B cell (primary cell): ENCODE results near the gene CEP44. TPM values are rescaled to one million over a fixed set of nuclear protein-coding genes. Genes with fewer than 3 reads are reported as not detected.

ENCODE experiments used
- ATAC-seq: fragments of 200-7000 bp; cut with Tn5 transposase; one replicate; pipeline ENCODE4 v1.10.0; 2021; ENCODE audit warnings: low read depth, mild to moderate bottlenecking, moderate number of reproducible peaks, moderate library complexity
- CTCF ChIA-PET: fragments of 350-600 bp; sonication (Branson Sonifier 250); formaldehyde crosslinking; loops from one replicate; lab custom pipeline; 2021; ENCODE audit warnings: antibody characterized with exemption, inconsistent platforms; lab: Charles Lee
- POLR2A ChIA-PET: fragments of 350-600 bp; sonication (Branson Sonifier 250); formaldehyde crosslinking; loops from one replicate; lab custom pipeline; 2021; ENCODE audit warnings: antibody characterized with exemption; lab: Charles Lee
- DNase-seq: peaks from one replicate; pipeline ENCODE4 v3.0.0; 2013
- H2AFZ ChIP-seq: 2 replicates; pipeline ENCODE4 v1.6.1; 2012; ENCODE audit warnings: mild to moderate bottlenecking, low read depth, low read length; ENCODE audit not compliant: insufficient read depth, poor library complexity, severe bottlenecking
- H3K27ac ChIP-seq, 2 donors: 1 replicate in 1 of 2; 2 replicates in 1 of 2; pipeline ENCODE4 v1.5.1; 2012 to 2013; ENCODE audit warnings: low read length in 2 of 2, mild to moderate bottlenecking in 2 of 2, moderate library complexity in 1 of 2
- H3K27me3 ChIP-seq, 4 experiments: fragments of 200-600 bp in 1 of 4; sonication (generic) in 1 of 4; replicated peaks in 1 of 4; 1 replicate in 2 of 4; 2 replicates in 2 of 4; pipeline versions ENCODE4 v1.6.1 to v1.7.0; 2013 to 2016; ENCODE audit warnings: low read length in 3 of 4, mild to moderate bottlenecking in 2 of 4, mixed read lengths in 1 of 4, moderate library complexity in 1 of 4; ENCODE audit not compliant: insufficient read depth in 4 of 4, control insufficient read depth in 3 of 4; ENCODE audit errors: control extremely low read depth in 1 of 4
- H3K36me3 ChIP-seq, 2 experiments: replicated peaks in 1 of 2; 1 replicate in 1 of 2; 2 replicates in 1 of 2; pipeline versions ENCODE4 v1.6.1 to v1.7.1; 2013; ENCODE audit warnings: low read length in 1 of 2; ENCODE audit not compliant: insufficient read depth in 2 of 2, control insufficient read depth in 1 of 2; ENCODE audit errors: control extremely low read depth in 1 of 2, extremely low read depth in 1 of 2
- H3K4me1 ChIP-seq, 2 donors: fragments of 200-600 bp in 1 of 2; sonication (generic) in 1 of 2; 1 replicate in 1 of 2; 2 replicates in 1 of 2; pipeline versions ENCODE4 v1.5.1 to v1.6.1; 2013 to 2017; ENCODE audit warnings: low read length in 2 of 2; ENCODE audit not compliant: control insufficient read depth in 2 of 2, insufficient read depth in 2 of 2
- H3K4me2 ChIP-seq: replicated peaks from 2 replicates; pipeline ENCODE3; 2012; ENCODE audit warnings: mild to moderate bottlenecking, low read depth, low read length; ENCODE audit not compliant: poor library complexity, severe bottlenecking
- H3K4me3 ChIP-seq, 5 experiments: fragments of 200-600 bp in 1 of 5; sonication (generic) in 1 of 5; 1 replicate in 3 of 5; 2 replicates in 2 of 5; pipeline versions ENCODE4 v1.5.1 to v1.7.0; 2011 to 2016; ENCODE audit warnings: low read length in 4 of 5, mild to moderate bottlenecking in 4 of 5, low read depth in 2 of 5, control low read depth in 1 of 5, moderate library complexity in 1 of 5; ENCODE audit not compliant: insufficient read depth in 1 of 5; ENCODE audit errors: control extremely low read depth in 1 of 5, extremely low read depth in 1 of 5
- H3K79me2 ChIP-seq: fragments of 200-600 bp; sonication (generic); one replicate; pipeline ENCODE4 v1.6.0; 2016; ENCODE audit warnings: low read length; ENCODE audit not compliant: control insufficient read depth, insufficient read depth
- H3K9ac ChIP-seq: fragments of 200-600 bp; sonication (generic); 2 replicates; pipeline ENCODE4 v1.6.1; 2017; ENCODE audit warnings: mild to moderate bottlenecking, low read length, moderate library complexity
- H3K9me3 ChIP-seq, 3 donors: one replicate each; pipeline versions ENCODE4 v1.6.1 to v1.7.1; 2013; ENCODE audit warnings: low read length in 2 of 3; ENCODE audit not compliant: control insufficient read depth in 2 of 3, insufficient read depth in 1 of 3; ENCODE audit errors: control extremely low read depth in 1 of 3
- H4K20me1 ChIP-seq: 2 replicates; pipeline ENCODE4 v1.6.0; 2012; ENCODE audit warnings: mild to moderate bottlenecking, low read length; ENCODE audit not compliant: insufficient read depth, control insufficient read depth, poor library complexity, severe bottlenecking
- H3K27ac Mint-ChIP-seq: one replicate; pipeline ENCODE4 v1.8.0; 2021; ENCODE audit warnings: mixed read lengths
- H3K27me3 Mint-ChIP-seq: one replicate; pipeline ENCODE4 v1.8.0; 2021; ENCODE audit warnings: mixed read lengths
- H3K4me1 Mint-ChIP-seq: one replicate; pipeline ENCODE4 v1.8.0; 2021; ENCODE audit warnings: mixed read lengths
- H3K4me3 Mint-ChIP-seq: one replicate; pipeline ENCODE4 v1.8.0; 2021; ENCODE audit warnings: mixed read lengths
- H3K9me3 Mint-ChIP-seq: one replicate; pipeline ENCODE4 v1.8.0; 2022; ENCODE audit warnings: mixed read lengths; ENCODE audit not compliant: insufficient read depth
- EZH2 ChIP-seq: IDR thresholded peaks from 2 replicates; pipeline ENCODE4 v1.6.1; 2012; ENCODE audit warnings: borderline replicate concordance, low read depth, mild to moderate bottlenecking, moderate library complexity, low read length; ENCODE audit not compliant: insufficient read depth, poor library complexity, severe bottlenecking
- whole genome bisulfite sequencing: methylation state at CpG from one replicate; pipeline ENCODE4 v1.1.5; 2013; ENCODE audit warnings: missing lambda C conversion rate; ENCODE audit not compliant: insufficient coverage; 5-methylcytosine and 5-hydroxymethylcytosine counted together
- intact Hi-C: fragments of 100-400 bp; cut with micrococcal nuclease; formaldehyde crosslinking; loops from one replicate; pipeline ENCODE4 v1.10.0; 2022
- polyA plus RNA-seq: library from polyadenylated mRNA; depleted of rRNA; stranded (reverse); fragments of >200 nt; gene quantifications from 2 replicates; pipeline ENCODE4 v1.2.3, GENCODE V29; 2012
- total RNA-seq, 2 donors: library from RNA; stranded (reverse); fragments of 120-200 nt in 1 of 2; gene quantifications; 1 replicate in 1 of 2; 2 replicates in 1 of 2; pipeline versions ENCODE4 v1.2.3 to v1.2.4, GENCODE V29; 2013 to 2022
- TF ChIP-seq, protein P1 (sequence below): fragments of 200-600 bp; IDR thresholded peaks from one replicate; pipeline ENCODE4 v1.8.0; 2022; ENCODE audit warnings: antibody characterized with exemption, mild to moderate bottlenecking

CEP44 gene
- total and polyA plus RNA-seq, 2 donors (not counting 1 experiment from before 2014, with no cell fraction given): 3.5 to 25.2 TPM

DNA sequence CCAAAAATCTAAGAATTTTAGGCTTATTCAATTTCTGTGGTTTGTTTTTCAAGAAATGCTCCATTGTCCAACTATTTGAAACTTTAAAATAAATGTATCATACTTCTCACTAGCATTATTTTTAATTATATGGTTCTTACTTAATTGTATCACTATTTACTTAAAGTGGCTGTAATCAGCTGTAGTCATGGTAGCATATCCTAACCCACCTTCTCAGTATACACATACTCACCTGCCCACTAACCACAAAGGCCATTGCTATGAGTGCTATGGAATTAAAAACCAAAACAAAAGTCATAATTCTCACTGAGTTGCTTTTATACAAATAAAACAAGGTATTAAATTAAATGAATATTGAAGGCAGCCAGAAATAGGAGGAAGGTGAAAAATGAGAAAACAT is 5.2 kb upstream of the CEP44 start:
- H3K27me3 Mint-ChIP-seq: no peaks in the 10 kb centered on the region
- Histone ChIP-seq H3K4me1 (peaks cover 7 to 12% of the 10 kb centered on the region in 2 donors), H3K4me3 (no peak overlapping the region), H3K4me2 (no peak overlapping the region), H4K20me1 (peaks cover 32% of the 10 kb centered on the region), H3K9me3 (peaks cover 0 to 3% (median 0%) of the 10 kb centered on the region in 3 donors), H3K9ac (no peak overlapping the region), H3K27me3 (no peaks in the 10 kb centered on the region), H3K27ac (no peak overlapping the region), H3K36me3 (no peaks in the 10 kb centered on the region), H2AFZ (no peak overlapping the region), H3K79me2 (peaks cover 88% of the 10 kb centered on the region)
- TF ChIP-seq, protein P1, sequence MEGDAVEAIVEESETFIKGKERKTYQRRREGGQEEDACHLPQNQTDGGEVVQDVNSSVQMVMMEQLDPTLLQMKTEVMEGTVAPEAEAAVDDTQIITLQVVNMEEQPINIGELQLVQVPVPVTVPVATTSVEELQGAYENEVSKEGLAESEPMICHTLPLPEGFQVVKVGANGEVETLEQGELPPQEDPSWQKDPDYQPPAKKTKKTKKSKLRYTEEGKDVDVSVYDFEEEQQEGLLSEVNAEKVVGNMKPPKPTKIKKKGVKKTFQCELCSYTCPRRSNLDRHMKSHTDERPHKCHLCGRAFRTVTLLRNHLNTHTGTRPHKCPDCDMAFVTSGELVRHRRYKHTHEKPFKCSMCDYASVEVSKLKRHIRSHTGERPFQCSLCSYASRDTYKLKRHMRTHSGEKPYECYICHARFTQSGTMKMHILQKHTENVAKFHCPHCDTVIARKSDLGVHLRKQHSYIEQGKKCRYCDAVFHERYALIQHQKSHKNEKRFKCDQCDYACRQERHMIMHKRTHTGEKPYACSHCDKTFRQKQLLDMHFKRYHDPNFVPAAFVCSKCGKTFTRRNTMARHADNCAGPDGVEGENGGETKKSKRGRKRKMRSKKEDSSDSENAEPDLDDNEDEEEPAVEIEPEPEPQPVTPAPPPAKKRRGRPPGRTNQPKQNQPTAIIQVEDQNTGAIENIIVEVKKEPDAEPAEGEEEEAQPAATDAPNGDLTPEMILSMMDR: no peak
- TF ChIP-seq EZH2: no peak
- no peak overlapping the region for H3K27ac Mint-ChIP-seq
- DNase-seq: no peak
- peaks cover 43% of the 10 kb centered on the region for H3K4me1 Mint-ChIP-seq
- ChIA-PET POLR2A (no interaction called here), CTCF (interaction anchor here (0.6 kb wide), 1 partner anchor 1087 kb away, joined by 3 read pairs; no protein-coding TSS in a partner anchor)
- H3K9me3 Mint-ChIP-seq: no peaks in the 10 kb centered on the region
- intact Hi-C loops: no loop called here
- no peak overlapping the region for H3K4me3 Mint-ChIP-seq
- no peak for ATAC-seq

DNA sequence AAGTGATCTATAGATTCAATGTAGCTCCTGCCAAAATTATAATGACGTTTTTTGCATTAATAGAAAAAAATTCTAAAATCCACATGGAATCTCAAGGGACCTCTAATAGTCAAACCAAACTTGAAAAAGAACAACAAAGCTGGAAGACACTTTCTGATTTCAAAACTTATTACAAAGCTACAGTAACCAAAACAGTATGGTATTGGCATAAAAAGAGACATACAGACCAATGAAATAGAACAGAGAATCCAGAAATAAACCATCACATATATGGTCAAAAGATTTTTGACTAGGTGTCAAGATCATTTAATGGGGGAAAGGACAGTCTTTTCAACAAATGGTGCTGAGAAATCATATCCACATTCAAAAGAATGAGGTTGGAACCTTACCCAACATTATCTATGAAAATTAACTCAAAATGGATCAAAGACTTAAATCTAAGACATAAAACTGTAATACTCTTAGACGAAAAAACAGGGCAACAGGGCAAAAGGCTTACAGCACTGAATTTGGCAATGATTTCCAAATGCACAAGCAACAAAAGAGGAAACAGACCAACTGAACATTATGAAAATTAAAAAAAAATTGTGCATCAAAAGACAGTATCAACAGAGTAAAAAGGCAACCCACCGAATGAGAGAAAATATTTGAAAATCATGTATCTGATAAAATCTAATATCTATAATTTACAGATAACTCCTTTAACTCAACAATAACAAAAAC is 4.1 kb upstream of the CEP44 start:
- WGBS: no CpG with 5 or more reads among the region's 3 CpGs
- TF ChIP-seq, protein P1: no peak
- Mint-ChIP-seq H3K27ac (no peak overlapping the region), H3K27me3 (no peaks in the 10 kb centered on the region), H3K4me1 (peaks cover 50% of the 10 kb centered on the region), H3K4me3 (no peak overlapping the region), H3K9me3 (no peaks in the 10 kb centered on the region)
- H3K9ac ChIP-seq: no peak overlapping the region
- DNase-seq: no peak
- peaks cover 0 to 3% (median 0%) of the 10 kb centered on the region in 3 donors for H3K9me3 ChIP-seq
- no peak overlapping the region for H3K4me3 ChIP-seq
- no peak overlapping the region for H3K27ac ChIP-seq
- H3K36me3 ChIP-seq: no peaks in the 10 kb centered on the region
- intact Hi-C loops: loop anchor here (10.0 kb wide), 1 partner anchor 1785 kb away; the partner anchor contains the start of gene WDR17
- H2AFZ ChIP-seq: no peak overlapping the region
- POLR2A ChIA-PET: no interaction called here
- ATAC-seq: no peak
- peaks cover 28% of the 10 kb centered on the region for H4K20me1 ChIP-seq
- no peaks in the 10 kb centered on the region for H3K27me3 ChIP-seq
- no peak overlapping the region for H3K4me2 ChIP-seq
- peaks cover 12 to 16% of the 10 kb centered on the region in 2 donors for H3K4me1 ChIP-seq
- CTCF ChIA-PET: no interaction called here
- peaks cover 81% of the 10 kb centered on the region for H3K79me2 ChIP-seq
